ENCODE measurements around the gene ZAR1. TPM values are rescaled to one million over a fixed set of nuclear protein-coding genes. Genes with fewer than 3 reads are reported as not detected.

Gene ZAR1
- total and polyA plus RNA-seq, 2 donors: not detected

- Histone ChIP-seq H3K4me1 (ENCODE audit: insufficient read depth) (no peaks in the 10 kb centered on the region), H3K27ac (ENCODE audit: low read depth) (no peak overlapping the region), H3K36me3 (ENCODE audit: insufficient read depth) (peaks cover 2% of the 10 kb centered on the region), H3K4me3 (ENCODE audit: low read depth, low read length) (no peak overlapping the region)
- no peak for DNase-seq (ENCODE audit: extremely low spot score)
- WGBS: 83% methylated on average over 3 of the region's 3 CpGs
Observed at GRCh38 chr4:48499551-48500066, 9.6 kb downstream of the ZAR1 start.

- no peaks in the 10 kb centered on the region for H3K4me1 ChIP-seq (ENCODE audit: insufficient read depth)
- WGBS: 47% methylated on average over 4 of the region's 4 CpGs
- no peaks in the 10 kb centered on the region for H3K36me3 ChIP-seq (ENCODE audit: insufficient read depth)
- no peak overlapping the region for H3K27ac ChIP-seq (ENCODE audit: low read depth)
- H3K4me3 ChIP-seq (ENCODE audit: low read depth, low read length): no peak overlapping the region
- DNase-seq (ENCODE audit: extremely low spot score): no peak
Observed at GRCh38 chr4:48503233-48504025, 13.4 kb downstream of the ZAR1 start.

GRCh38 chr4:48504026-48504330 is 13.9 kb downstream of the ZAR1 start:
- 78% methylated on average over 2 of the region's 2 CpGs for WGBS
- Histone ChIP-seq H3K4me3 (ENCODE audit: low read depth, low read length) (no peak overlapping the region), H3K27ac (ENCODE audit: low read depth) (no peak overlapping the region), H3K36me3 (ENCODE audit: insufficient read depth) (no peaks in the 10 kb centered on the region), H3K4me1 (ENCODE audit: insufficient read depth) (no peaks in the 10 kb centered on the region)
- DNase-seq (ENCODE audit: extremely low spot score): no peak

- H3K36me3 ChIP-seq (ENCODE audit: insufficient read depth): no peaks in the 10 kb centered on the region
- 51% methylated on average over 1 of the region's 1 CpG for WGBS
- no peaks in the 10 kb centered on the region for H3K4me1 ChIP-seq (ENCODE audit: insufficient read depth)
- H3K27ac ChIP-seq (ENCODE audit: low read depth): no peak overlapping the region
- DNase-seq (ENCODE audit: extremely low spot score): no peak
- no peak overlapping the region for H3K4me3 ChIP-seq (ENCODE audit: low read depth, low read length)
Observed at GRCh38 chr4:48504352-48504751, 14.3 kb downstream of the ZAR1 start.

- no peak overlapping the region for H3K4me3 ChIP-seq (ENCODE audit: low read depth, low read length)
- DNase-seq (ENCODE audit: extremely low spot score): no peak
- 91% methylated on average over 2 of the region's 2 CpGs for WGBS
- H3K36me3 ChIP-seq (ENCODE audit: insufficient read depth): no peaks in the 10 kb centered on the region
- no peaks in the 10 kb centered on the region for H3K4me1 ChIP-seq (ENCODE audit: insufficient read depth)
- no peak overlapping the region for H3K27ac ChIP-seq (ENCODE audit: low read depth)
Observed at GRCh38 chr4:48506716-48507115, 16.7 kb downstream of the ZAR1 start.

- H3K4me1 ChIP-seq (ENCODE audit: insufficient read depth): no peaks in the 10 kb centered on the region
- DNase-seq (ENCODE audit: extremely low spot score): no peak
- H3K4me3 ChIP-seq (ENCODE audit: low read depth, low read length): no peak overlapping the region
- no peaks in the 10 kb centered on the region for H3K36me3 ChIP-seq (ENCODE audit: insufficient read depth)
- H3K27ac ChIP-seq (ENCODE audit: low read depth): no peak overlapping the region
Observed at GRCh38 chr4:48509543-48509942, 19.5 kb downstream of the ZAR1 start.

GRCh38 chr4:48518143-48518542 is 28.1 kb downstream of the ZAR1 start:
- H3K36me3 ChIP-seq (ENCODE audit: insufficient read depth): peaks cover 9% of the 10 kb centered on the region
- H3K27ac ChIP-seq (ENCODE audit: low read depth): no peak overlapping the region
- H3K4me1 ChIP-seq (ENCODE audit: insufficient read depth): no peaks in the 10 kb centered on the region
- DNase-seq (ENCODE audit: extremely low spot score): no peak
- 86% methylated on average over 3 of the region's 3 CpGs for WGBS
- no peak overlapping the region for H3K4me3 ChIP-seq (ENCODE audit: low read depth, low read length)

GRCh38 chr4:48526406-48526805 is 36.4 kb downstream of the ZAR1 start:
- Histone ChIP-seq H3K27ac (ENCODE audit: low read depth) (no peak overlapping the region), H3K4me3 (ENCODE audit: low read depth, low read length) (no peak overlapping the region), H3K4me1 (ENCODE audit: insufficient read depth) (no peaks in the 10 kb centered on the region), H3K36me3 (ENCODE audit: insufficient read depth) (peaks cover 4% of the 10 kb centered on the region)
- 74% methylated on average over 1 of the region's 1 CpG for WGBS
- no peak for DNase-seq (ENCODE audit: extremely low spot score)

GRCh38 chr4:48538358-48538757 is 48.3 kb downstream of the ZAR1 start:
- peaks cover 4% of the 10 kb centered on the region for H3K36me3 ChIP-seq (ENCODE audit: insufficient read depth)

GRCh38 chr4:48539597-48539996 is 49.5 kb downstream of the ZAR1 start:
- DNase-seq (ENCODE audit: extremely low spot score): no peak
- Histone ChIP-seq H3K36me3 (ENCODE audit: insufficient read depth) (peaks cover 4% of the 10 kb centered on the region), H3K27ac (ENCODE audit: low read depth) (no peak overlapping the region), H3K4me1 (ENCODE audit: insufficient read depth) (no peaks in the 10 kb centered on the region), H3K4me3 (ENCODE audit: low read depth, low read length) (no peak overlapping the region)
- WGBS: 79% methylated on average over 3 of the region's 3 CpGs

More at GRCh38 chr4:48538358-48538757, 48.3 kb downstream of the ZAR1 start:
- Histone ChIP-seq H3K4me3 (ENCODE audit: low read depth, low read length) (no peak overlapping the region), H3K4me1 (ENCODE audit: insufficient read depth) (no peaks in the 10 kb centered on the region), H3K27ac (ENCODE audit: low read depth) (no peak overlapping the region)
- no peak for DNase-seq (ENCODE audit: extremely low spot score)

GRCh38 chr4:48542888-48543287 is 52.8 kb downstream of the ZAR1 start:
- Histone ChIP-seq H3K4me1 (ENCODE audit: insufficient read depth) (no peaks in the 10 kb centered on the region), H3K27ac (ENCODE audit: low read depth) (no peak overlapping the region), H3K36me3 (ENCODE audit: insufficient read depth) (peaks cover 2% of the 10 kb centered on the region), H3K4me3 (ENCODE audit: low read depth, low read length) (no peak overlapping the region)
- 99% methylated on average over 2 of the region's 2 CpGs for WGBS
- DNase-seq (ENCODE audit: extremely low spot score): no peak

- H3K4me1 ChIP-seq (ENCODE audit: insufficient read depth): no peaks in the 10 kb centered on the region
- no peak overlapping the region for H3K4me3 ChIP-seq (ENCODE audit: low read depth, low read length)
- 79% methylated on average over 3 of the region's 3 CpGs for WGBS
- no peak overlapping the region for H3K27ac ChIP-seq (ENCODE audit: low read depth)
- DNase-seq (ENCODE audit: extremely low spot score): no peak
- peaks cover 2% of the 10 kb centered on the region for H3K36me3 ChIP-seq (ENCODE audit: insufficient read depth)
Observed at GRCh38 chr4:48543796-48544195, 53.7 kb downstream of the ZAR1 start.
